Measurements from ENCODE around the gene TRAF4. TPM values are rescaled to one million over a fixed set of nuclear protein-coding genes. Genes with fewer than 3 reads are reported as not detected.

Gene TRAF4
- total RNA-seq, 1 donor from 2014 or later = 3.5 TPM

DNA sequence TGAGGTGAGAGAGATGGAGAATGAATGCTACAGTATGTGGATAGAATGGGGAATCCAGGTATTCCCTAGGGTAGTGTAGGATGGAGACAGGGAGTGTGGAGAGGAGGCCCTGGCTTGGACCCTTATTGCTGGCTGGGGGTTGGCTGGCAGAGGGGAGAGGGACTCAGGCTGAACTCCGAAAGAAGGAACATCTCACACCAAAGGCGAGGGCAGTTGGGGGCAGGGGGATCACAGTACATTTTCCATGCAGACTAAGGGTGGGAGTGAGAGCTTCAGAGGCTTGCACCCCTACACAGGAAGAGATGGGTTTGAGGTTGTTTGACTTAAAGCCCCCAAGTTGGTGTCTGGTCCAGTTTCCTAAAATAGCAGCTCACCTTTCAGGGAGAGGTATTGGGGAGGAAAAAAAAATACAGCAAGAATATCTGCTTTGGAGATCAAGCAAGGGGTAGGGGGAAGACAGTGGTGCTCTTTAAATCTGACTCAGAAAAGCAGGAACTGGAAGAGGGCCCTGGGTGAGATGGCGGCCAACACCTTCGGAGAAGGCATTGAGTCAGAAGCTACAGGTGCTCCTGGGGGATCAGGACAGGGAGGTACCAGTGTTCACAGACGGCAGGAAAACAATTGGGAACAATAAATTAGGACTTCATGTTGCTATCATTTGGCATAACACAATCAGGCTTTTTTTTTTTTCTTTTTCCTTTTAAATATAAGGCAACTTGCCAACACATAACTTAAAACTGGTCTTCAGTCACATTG lies 12.4 kb downstream of the TRAF4 start:
- no peak for DNase-seq
- H3K4me1 ChIP-seq = peaks cover 15% of the 10 kb centered on the region
- no peak overlapping the region for H3K27ac ChIP-seq (replicated peaks)
- H3K36me3 ChIP-seq = peaks cover 22% of the 10 kb centered on the region
- H3K9me3 ChIP-seq (replicated peaks) = no peaks in the 10 kb centered on the region
- TF ChIP-seq, protein P1, sequence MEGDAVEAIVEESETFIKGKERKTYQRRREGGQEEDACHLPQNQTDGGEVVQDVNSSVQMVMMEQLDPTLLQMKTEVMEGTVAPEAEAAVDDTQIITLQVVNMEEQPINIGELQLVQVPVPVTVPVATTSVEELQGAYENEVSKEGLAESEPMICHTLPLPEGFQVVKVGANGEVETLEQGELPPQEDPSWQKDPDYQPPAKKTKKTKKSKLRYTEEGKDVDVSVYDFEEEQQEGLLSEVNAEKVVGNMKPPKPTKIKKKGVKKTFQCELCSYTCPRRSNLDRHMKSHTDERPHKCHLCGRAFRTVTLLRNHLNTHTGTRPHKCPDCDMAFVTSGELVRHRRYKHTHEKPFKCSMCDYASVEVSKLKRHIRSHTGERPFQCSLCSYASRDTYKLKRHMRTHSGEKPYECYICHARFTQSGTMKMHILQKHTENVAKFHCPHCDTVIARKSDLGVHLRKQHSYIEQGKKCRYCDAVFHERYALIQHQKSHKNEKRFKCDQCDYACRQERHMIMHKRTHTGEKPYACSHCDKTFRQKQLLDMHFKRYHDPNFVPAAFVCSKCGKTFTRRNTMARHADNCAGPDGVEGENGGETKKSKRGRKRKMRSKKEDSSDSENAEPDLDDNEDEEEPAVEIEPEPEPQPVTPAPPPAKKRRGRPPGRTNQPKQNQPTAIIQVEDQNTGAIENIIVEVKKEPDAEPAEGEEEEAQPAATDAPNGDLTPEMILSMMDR (IDR thresholded peaks at IDR 0.05; ENCODE audit: borderline replicate concordance) = no peak
- intact Hi-C loops (cut with micrococcal nuclease) = no loop called here
- H3K27me3 ChIP-seq (ENCODE audit: low read depth) = no peaks in the 10 kb centered on the region
- H3K4me3 ChIP-seq = no peak overlapping the region

DNA sequence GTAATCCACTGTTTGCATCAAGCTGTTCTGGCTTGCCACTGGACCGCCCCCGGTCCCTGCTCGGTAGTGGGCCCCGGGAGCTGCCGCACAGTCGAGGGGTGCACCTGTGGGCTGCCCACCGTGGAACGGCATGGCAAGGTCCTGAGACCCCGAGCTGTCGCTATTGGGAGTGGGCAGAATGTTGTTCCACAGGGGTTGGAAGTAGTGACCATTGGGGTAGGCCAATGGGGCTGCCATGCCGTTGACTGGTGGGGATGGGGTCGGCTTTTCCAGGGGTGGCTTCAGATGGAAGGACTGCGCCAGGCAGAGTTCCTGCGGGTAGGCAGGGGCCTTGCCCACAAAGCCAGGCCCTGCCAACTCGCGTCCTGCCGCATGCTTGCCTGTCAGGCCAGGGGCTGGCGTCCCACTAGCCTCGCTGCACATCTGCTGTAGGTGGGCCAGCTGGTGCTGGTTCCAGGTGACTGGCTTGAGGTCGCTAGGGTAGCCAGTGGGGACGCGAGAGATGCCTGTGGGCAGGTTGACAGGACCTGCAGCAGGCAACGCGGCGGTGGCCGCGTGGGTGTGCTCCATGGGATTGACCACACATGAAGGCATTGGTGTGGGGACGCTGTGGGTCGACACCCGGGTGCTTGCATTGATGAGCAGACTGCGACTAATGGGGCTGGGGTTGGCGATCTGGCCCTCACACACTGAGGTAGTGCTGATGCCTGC lies 14.8 kb downstream of the TRAF4 start:
- Histone ChIP-seq H3K4me3 (no peak overlapping the region), H3K9me3 (replicated peaks) (no peaks in the 10 kb centered on the region), H3K4me1 (peaks cover 24% of the 10 kb centered on the region), H3K27ac (replicated peaks) (no peak overlapping the region), H3K27me3 (ENCODE audit: low read depth) (no peaks in the 10 kb centered on the region), H3K36me3 (peaks cover 22% of the 10 kb centered on the region)
- no peak for DNase-seq
- intact Hi-C loops (cut with micrococcal nuclease) = no loop called here
- TF ChIP-seq, protein P1 (IDR thresholded peaks at IDR 0.05; ENCODE audit: borderline replicate concordance) = no peak

DNA sequence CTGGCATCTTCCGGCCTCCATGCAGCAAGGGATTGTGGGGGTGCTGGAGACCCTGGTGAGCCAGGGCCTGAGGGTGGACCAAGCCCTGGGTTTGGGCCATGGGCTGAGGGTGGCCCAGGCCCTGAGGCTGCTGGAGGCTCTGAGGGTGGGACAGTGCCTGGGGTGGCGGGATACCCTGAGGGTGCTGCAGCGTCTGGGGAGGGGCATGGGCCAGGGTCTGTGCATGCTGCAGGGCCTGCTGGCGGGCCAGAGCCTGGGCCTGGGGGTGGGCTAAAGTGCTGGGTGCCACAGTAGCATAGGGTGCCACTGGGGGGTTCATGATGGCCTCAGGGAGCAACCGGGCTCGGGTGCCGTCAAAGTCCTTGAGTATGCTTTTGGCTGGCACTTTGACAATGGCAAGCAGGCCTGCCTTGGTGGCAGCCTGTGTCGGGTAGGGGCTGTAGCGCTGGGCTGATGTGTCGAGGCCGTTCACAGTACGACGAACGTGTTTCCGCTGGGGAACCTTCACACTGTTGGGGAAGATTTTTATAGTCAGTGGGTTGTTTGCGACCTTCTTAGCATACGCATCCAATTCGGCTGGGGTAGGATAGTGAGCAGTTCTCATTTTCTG lies 15.6 kb downstream of the TRAF4 start:
- intact Hi-C loops (cut with micrococcal nuclease) = no loop called here
- Histone ChIP-seq H3K4me3 (no peak overlapping the region), H3K9me3 (replicated peaks) (no peaks in the 10 kb centered on the region), H3K4me1 (peaks cover 29% of the 10 kb centered on the region), H3K27me3 (ENCODE audit: low read depth) (no peaks in the 10 kb centered on the region), H3K27ac (replicated peaks) (no peak overlapping the region), H3K36me3 (peaks cover 22% of the 10 kb centered on the region)
- no peak for DNase-seq
- TF ChIP-seq, protein P1 (IDR thresholded peaks at IDR 0.05; ENCODE audit: borderline replicate concordance) = no peak

DNA sequence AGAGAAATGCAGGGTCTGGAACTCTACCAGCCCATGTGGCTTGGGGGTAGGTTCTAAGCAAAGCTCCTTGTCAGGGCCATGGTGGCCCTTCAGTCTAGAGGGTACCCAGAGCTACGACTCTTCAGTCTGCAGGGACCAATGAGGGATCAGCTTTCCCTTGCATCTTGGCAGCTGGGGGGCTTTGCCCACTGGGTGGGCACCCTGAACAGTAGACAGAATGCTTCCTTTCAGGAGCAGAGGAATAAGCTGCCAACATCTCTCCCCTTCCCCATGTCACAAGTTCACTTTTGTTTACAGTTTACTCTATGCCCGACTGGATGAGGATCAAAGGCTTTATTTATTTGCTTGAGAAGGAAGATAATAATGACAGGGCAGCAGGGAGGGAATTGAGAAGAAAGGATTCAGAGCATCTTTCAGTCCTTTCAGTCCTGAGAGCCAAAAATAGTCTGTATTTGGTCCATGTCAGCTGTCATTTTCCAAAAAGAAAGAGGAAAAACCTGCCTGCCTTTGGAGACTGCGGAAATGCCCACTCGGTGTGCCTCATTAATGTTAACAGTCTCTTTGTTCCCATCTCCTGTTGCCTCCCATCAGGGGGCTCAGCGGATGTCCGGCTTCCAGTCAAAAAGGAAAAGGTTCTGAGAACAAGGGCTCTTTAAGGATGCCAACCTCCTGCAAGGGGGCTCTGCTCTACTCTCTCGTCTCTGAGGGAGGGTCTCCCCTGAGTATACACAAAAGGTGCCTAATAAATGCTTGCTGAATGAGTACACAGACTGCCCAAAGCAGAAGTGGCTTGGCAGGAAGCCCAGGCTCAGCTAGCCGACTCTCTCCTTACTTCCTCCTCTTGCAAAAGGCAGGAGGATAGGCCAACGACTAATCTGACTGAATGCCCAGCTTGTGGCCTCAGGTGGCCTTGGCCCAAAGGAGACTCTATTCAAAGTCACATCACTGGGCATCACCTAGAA lies 17.1 kb downstream of the TRAF4 start:
- Histone ChIP-seq H3K9me3 (replicated peaks) (no peaks in the 10 kb centered on the region), H3K4me3 (no peak overlapping the region), H3K27ac (replicated peaks) (peak overlapping the region; percentile 48), H3K36me3 (peaks cover 25% of the 10 kb centered on the region), H3K27me3 (ENCODE audit: low read depth) (no peaks in the 10 kb centered on the region), H3K4me1 (peaks cover 29% of the 10 kb centered on the region)
- intact Hi-C loops (cut with micrococcal nuclease) = loop anchor here (10.0 kb wide), 2 partner anchors 74 to 154 kb away; no protein-coding TSS in a partner anchor
- TF ChIP-seq, protein P1 (IDR thresholded peaks at IDR 0.05; ENCODE audit: borderline replicate concordance) = no peak
- peak; percentile 64 for DNase-seq

All from left ventricle myocardium inferior (tissue), 1 donor.